Nephron progenitor cell (in vitro differentiated cells): ENCODE measurements around the gene ZFHX3.
A peak's percentile ranks its signal among the peaks of the same experiment; 100 is the strongest.

Experiments
- DNase-seq: peaks from one replicate; pipeline ENCODE4 v3.0.0; 2021
- H3K27ac Mint-ChIP-seq: 2 replicates; pipeline ENCODE4 v1.8.0; 2021; ENCODE audit warnings: mild to moderate bottlenecking, moderate library complexity, mixed read lengths
- H3K27me3 Mint-ChIP-seq: 2 replicates; pipeline ENCODE4 v1.8.0; 2021; ENCODE audit warnings: mild to moderate bottlenecking, low read depth, mixed read lengths; ENCODE audit not compliant: poor library complexity
- H3K36me3 Mint-ChIP-seq: 2 replicates; pipeline ENCODE4 v1.8.0; 2021; ENCODE audit warnings: low read depth, mixed read lengths
- H3K4me1 Mint-ChIP-seq: 2 replicates; pipeline ENCODE4 v1.8.0; 2021; ENCODE audit warnings: mixed read lengths
- H3K4me3 Mint-ChIP-seq: 2 replicates; pipeline ENCODE4 v1.8.0; 2021; ENCODE audit warnings: mild to moderate bottlenecking, moderate library complexity, mixed read lengths
- H3K9me3 Mint-ChIP-seq: 2 replicates; pipeline ENCODE4 v1.8.0; 2021; ENCODE audit warnings: mild to moderate bottlenecking, moderate library complexity, mixed read lengths
- CTCF ChIP-seq: fragments of 200-600 bp; sonication (generic); IDR thresholded peaks from 2 replicates; pipeline ENCODE4 v1.5.0; 2021; ENCODE audit warnings: antibody characterized with exemption

The ZFHX3 gene

DNA sequence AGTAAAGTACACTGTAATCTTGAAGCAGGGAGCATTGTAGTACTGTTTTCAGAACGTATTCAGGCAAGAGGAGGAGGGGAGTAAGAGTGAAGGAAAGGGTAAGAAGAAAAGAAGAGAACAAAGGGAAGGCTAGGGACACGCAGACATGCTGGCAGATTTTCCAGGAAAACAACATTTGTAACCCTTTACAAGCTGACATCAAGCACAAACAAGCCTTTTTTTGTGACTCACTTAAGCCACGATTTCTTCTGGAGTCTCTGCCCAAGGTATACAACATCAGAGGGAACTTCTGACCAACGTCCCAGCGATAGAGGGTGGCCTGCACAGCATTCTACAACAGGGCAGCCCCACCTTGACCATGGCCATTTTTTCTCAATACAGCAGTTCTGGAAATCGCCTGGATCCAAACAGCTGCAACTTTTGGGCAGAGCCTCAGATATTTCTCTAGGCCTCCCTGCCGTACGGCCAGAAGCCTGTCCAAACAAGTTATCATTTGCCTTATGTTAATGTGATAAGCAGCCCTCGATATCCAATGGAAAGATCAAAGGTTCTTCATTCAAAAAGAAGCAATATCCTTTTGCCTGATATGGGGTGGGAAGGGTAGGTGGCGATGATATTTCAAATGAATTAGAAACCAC lies 247.3 kb downstream of the ZFHX3 start:
- no peaks in the 10 kb centered on the region for H3K9me3 Mint-ChIP-seq
- peak overlapping the region; percentile 0 for H3K27ac Mint-ChIP-seq
- H3K36me3 Mint-ChIP-seq = peaks cover 66% of the 10 kb centered on the region
- H3K4me3 Mint-ChIP-seq = no peak overlapping the region
- no peak for TF ChIP-seq CTCF
- peaks cover 7% of the 10 kb centered on the region for H3K4me1 Mint-ChIP-seq
- no peak for DNase-seq
- no peaks in the 10 kb centered on the region for H3K27me3 Mint-ChIP-seq

GRCh38 chr16:72798264-72798663 lies 249.7 kb downstream of the ZFHX3 start:
- H3K27ac Mint-ChIP-seq = no peak overlapping the region
- DNase-seq = no peak
- no peaks in the 10 kb centered on the region for H3K27me3 Mint-ChIP-seq
- no peak overlapping the region for H3K4me3 Mint-ChIP-seq
- peaks cover 78% of the 10 kb centered on the region for H3K36me3 Mint-ChIP-seq
- H3K4me1 Mint-ChIP-seq = peaks cover 7% of the 10 kb centered on the region
- H3K9me3 Mint-ChIP-seq = no peaks in the 10 kb centered on the region
- TF ChIP-seq CTCF = no peak

DNA sequence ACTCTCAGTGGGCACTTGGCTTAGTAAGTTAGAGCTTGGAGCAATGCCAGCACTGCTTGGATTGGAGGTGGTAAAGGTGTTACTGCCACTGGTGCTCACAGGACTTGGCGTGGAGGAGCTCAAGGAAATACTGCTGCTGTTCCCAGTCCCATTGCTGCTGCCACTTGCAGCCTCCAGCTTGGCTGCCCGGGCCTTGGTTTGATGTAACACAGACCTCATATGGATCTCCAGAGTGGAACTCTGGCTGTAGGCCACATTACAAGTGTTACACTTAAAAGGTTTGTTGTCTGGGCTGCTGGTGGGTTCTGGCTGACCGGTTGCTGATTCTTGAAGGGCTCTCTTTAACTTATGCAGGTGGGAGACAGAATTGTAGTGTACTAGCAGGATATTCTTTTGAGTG lies 250.3 kb downstream of the ZFHX3 start:
- Mint-ChIP-seq H3K9me3 (no peaks in the 10 kb centered on the region), H3K27me3 (no peaks in the 10 kb centered on the region), H3K27ac (no peak overlapping the region), H3K4me3 (no peak overlapping the region), H3K4me1 (peaks cover 4% of the 10 kb centered on the region), H3K36me3 (peaks cover 83% of the 10 kb centered on the region)
- no peak for DNase-seq
- no peak for TF ChIP-seq CTCF

DNA sequence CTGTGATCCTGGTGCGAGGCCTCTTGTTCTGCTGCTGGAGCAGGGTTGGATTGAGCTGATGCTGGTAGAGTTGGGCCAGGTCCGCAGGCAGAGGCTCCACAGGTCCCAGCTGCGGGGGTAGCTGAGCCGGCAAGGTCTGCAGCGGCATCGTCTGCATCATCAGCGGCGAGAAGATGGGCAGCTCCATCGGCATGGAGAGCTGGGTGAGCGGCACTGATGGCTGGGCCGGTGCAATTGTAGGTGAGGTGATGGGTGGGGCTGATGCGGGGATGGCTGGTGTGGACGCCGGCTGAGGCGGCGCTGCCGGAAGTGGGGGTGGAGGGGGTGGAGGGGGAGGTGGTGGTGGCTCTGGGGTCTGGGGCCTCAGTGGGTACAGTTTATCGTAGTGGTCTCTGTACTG lies 251.7 kb downstream of the ZFHX3 start:
- Mint-ChIP-seq H3K9me3 (no peaks in the 10 kb centered on the region), H3K27ac (no peak overlapping the region), H3K27me3 (no peaks in the 10 kb centered on the region), H3K4me3 (no peak overlapping the region), H3K4me1 (peaks cover 5% of the 10 kb centered on the region), H3K36me3 (peaks cover 86% of the 10 kb centered on the region)
- no peak for TF ChIP-seq CTCF
- no peak for DNase-seq

- no peak for TF ChIP-seq CTCF
- Mint-ChIP-seq H3K36me3 (peaks cover 95% of the 10 kb centered on the region), H3K27ac (no peak overlapping the region), H3K4me1 (peaks cover 5% of the 10 kb centered on the region), H3K4me3 (no peak overlapping the region), H3K27me3 (no peaks in the 10 kb centered on the region), H3K9me3 (no peaks in the 10 kb centered on the region)
- DNase-seq = no peak
Measured at GRCh38 chr16:72794986-72795385, 252.9 kb downstream of the ZFHX3 start.

GRCh38 chr16:72794319-72794718 lies 253.6 kb downstream of the ZFHX3 start:
- Mint-ChIP-seq H3K27ac (no peak overlapping the region), H3K27me3 (no peaks in the 10 kb centered on the region), H3K9me3 (no peaks in the 10 kb centered on the region), H3K4me1 (peaks cover 5% of the 10 kb centered on the region), H3K4me3 (no peak overlapping the region), H3K36me3 (peaks cover 93% of the 10 kb centered on the region)
- no peak for TF ChIP-seq CTCF
- DNase-seq = no peak
